DOHH2 (cell line): ENCODE data around the gene COL25A1.

ENCODE experiments used
- CTCF ChIP-seq: fragments of 200-600 bp; sonication (generic); IDR thresholded peaks from one replicate; pipeline ENCODE4 v1.5.1; 2014; ENCODE audit warnings: antibody characterized with exemption, mild to moderate bottlenecking, low read depth, low read length; ENCODE audit not compliant: poor library complexity, severe bottlenecking
- EZH2phosphoT487 ChIP-seq: fragments of 200-600 bp; sonication (generic); IDR thresholded peaks from 2 replicates; pipeline ENCODE4 v1.6.1; 2017; ENCODE audit warnings: borderline replicate concordance, mild to moderate bottlenecking, antibody characterized with exemption, low read length, moderate library complexity, mixed read lengths

GRCh38 chr4:109114501-109114900 lies 188.0 kb downstream of the COL25A1 start:
- no peak for TF ChIP-seq CTCF
- TF ChIP-seq EZH2phosphoT487, result no peak
